Dedifferentiated amniotic fluid mesenchymal stem cell (primary cell): ENCODE results near the gene DOCK1.
A peak's percentile ranks its signal among the peaks of the same experiment; 100 is the strongest.

Experiments
- DNase-seq: peaks from one replicate; pipeline ENCODE4 v3.0.0-alpha.2; 2016; ENCODE audit errors: extremely low spot score

The DOCK1 gene

GRCh38 chr10:127036987-127037386 lies 131.8 kb downstream of the DOCK1 start:
- DNase-seq = no peak

DNA sequence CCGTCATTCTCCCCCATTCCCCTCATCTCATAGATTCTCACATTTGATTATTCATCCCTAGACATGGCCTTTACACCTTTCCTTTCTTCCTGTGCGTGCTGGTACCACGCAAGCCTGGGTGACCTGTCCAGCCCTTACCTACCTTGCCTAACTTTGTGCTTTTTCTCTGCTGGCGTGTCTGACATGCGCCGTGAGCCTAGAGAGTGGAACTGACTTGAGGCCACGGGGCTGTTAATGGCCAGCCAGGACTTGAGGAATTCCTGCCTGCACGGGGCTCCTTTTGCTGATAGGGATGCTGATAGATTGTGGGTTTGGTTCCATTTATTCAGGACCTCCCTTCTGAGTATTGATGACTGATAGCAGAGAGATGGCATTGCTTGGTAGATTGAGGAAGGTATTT lies 134.2 kb downstream of the DOCK1 start:
- DNase-seq = no peak

DNA sequence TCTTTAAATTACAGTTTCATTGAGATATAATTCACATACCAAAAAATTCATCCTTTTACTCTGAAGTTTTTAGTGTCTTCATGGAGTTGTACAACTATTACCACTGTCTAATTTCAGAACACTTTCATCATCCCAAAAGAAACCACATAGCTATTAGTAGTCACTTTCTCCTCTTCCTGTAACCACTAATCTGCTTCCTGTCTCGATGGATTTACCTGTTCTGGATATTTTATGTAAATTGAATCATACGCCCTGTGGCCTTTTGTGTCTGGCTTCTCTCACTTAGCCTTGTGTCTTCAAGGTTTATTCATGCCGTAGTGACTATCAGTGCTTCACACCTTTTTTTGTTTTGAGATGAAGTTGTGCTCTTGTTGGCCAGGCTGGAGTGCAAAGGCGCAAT lies 135.5 kb downstream of the DOCK1 start:
- DNase-seq = no peak

GRCh38 chr10:127041552-127041951 lies 136.3 kb downstream of the DOCK1 start:
- DNase-seq = peak; percentile 64

DNA sequence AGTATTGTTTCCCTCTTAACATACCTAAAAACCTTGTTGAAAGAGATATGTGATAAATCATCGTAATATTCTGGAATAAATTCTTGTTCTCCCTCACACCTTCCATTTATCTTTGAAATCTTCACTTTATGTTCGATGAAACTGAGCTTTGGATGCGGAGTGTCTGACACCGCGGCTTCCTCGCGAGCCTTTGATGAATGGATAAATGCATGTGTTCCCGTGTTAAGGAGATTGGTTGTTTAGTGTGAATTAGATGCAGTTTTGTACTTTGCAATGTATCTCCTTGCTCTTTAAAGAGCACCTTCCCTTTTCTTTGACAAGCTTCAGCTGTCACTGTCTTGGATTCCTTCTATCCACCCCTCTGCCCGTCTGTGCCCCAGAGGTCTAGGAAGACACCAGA lies 138.1 kb downstream of the DOCK1 start:
- DNase-seq = no peak

DNA sequence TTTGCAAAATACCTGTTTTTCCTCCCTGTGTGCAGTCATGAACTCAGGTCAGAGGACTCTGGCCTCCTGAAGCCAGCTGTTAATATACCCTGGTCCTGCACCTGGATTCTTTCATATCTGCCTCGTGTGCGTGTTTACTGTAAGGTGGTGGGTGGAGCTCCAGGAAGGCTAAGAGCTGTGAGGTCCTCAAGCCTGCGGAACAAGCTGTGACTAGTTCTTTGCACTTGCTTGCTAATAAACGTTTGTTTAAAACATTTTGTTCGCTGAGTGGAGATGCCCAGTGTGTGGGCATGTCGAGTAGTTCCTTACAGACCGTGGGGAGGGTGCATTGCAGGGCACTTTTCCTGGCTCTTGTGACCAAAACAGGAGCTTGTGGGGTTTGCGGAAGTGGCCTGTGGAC lies 139.0 kb downstream of the DOCK1 start:
- DNase-seq = no peak

DNA sequence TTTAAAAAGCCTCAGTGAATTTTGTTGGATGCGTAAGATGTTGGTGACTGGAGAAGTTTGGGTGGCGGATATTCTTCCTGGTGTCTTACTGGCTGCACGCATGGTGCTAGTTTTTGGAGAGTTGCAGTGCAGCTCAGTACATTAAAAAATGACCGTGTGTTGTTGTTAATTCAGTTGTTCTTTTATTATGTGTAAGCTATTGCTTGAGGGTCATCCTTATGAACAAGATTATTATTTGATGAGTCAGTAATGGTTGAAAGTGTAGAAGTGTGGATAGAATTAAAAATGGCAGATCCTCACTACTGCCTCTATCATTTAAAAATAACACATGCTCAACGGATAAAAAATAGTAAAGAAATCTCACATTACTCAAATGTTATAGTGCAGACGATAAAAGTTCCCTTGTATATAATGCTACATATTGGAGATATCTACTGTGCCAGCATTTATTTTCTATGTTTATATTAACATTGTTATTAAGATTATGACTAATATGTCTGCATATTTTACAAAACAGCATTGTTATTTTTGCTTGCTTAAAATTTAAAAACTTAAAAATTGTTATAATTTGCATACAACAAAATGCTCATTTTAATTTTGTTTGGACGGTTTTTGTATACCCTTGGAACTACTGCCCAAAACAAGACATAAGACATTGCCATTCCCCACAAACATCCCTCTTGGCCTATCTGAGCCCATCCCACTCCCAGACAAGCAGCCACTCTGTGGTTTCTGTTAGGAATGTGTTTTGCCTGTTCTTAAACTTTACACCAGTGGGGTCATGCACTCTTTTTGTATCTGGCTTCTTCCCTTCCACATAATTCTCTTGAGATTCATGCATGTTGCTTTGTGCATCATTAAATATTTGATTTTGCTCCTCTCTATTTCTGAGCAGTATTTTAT lies 142.0 kb downstream of the DOCK1 start:
- DNase-seq = no peak

DNA sequence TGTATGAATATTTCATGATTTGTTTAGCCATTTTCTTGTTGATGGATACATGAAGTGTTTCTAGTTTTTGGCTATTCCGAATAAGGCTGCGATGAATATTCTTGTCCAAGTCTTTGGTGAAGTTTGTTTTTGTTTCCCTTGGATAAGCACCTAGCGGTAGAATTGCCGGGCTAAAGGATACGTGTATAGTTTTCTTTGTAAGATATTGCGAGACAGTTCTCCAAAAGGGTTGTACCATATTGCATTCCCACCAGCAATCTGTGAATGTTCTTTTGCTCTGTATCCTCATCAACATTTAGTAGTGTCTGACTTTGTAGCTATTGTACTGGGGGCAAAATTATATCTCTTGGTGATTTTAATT lies 142.6 kb downstream of the DOCK1 start:
- no peak for DNase-seq

DNA sequence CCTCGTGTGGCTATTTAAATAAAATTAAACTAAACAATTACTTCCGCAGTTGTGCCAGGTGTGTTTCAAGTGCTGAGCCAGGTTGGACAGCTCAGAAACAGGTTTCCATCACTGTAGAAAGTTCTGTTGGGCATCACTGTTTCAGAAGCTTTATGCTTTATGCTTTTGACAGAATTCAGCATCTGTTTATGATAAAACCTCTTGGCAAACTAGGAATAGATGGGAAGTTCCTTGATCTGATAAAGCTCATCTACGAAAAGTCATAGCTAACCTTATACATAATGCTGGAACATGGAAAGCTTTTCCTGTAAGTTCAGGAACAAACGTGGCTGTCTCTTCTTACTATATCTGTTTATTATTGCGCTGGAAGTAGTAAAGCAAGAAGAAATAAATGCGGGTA lies 143.4 kb downstream of the DOCK1 start:
- DNase-seq = no peak

DNA sequence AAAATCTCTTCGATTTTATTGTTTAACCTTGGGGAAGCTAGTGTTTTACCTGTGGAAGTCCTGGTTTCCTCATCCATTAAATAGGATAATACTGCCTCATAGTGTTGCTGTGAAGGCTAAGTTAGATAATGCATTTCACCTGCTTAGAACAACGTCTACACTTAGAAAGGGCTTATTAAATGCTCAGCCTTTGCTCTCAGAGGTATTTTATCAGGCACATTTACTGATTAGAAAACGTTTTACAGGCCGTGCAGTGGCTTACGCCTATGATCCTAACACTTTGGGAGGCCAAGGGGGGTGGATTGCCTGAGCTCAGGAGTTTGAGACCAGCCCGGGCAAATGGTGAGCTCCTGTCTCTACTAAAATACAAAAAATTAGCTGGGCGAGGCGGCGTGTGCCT lies 146.8 kb downstream of the DOCK1 start:
- no peak for DNase-seq

DNA sequence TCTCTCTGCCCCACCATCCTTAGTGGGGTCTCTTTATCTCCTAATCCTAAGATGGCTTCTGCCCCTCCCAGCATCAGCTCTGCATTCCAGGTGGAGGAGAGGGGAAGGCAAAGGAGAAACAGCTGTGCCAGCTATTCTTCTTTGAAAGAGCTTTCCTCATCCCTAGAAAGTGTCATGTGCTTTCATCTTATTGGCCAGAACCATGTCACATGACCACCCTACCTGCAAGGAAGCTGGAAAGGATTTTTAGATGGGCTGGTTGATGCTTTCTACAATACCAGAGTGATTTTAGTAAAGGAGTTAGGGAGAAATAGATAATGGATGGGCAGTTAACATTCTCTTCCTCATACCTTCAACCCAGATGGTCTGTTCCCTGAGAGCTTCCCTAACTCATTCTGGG lies 150.0 kb downstream of the DOCK1 start:
- no peak for DNase-seq

- no peak for DNase-seq
Observed at GRCh38 chr10:127059314-127059713, 154.1 kb downstream of the DOCK1 start.

DNA sequence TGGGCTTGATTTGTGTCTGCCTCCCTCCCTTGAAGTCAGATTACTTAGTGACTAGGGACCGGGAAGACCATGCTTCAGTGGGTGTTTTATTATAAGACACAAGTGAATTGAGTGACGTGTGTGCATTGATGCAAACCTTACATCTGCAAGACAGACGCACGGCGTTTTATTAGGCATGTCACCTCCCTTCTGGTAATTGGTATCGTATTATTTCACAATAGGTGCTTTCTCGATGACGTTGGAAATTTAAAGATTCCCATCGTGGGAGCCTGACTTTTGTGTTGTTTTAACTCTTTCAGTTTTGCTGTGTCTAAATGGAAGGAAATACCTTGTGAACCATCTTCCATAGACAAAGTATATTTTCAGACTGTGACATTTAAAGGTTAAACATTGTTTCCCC lies 158.5 kb downstream of the DOCK1 start:
- DNase-seq = no peak

GRCh38 chr10:127064474-127064873 lies 159.2 kb downstream of the DOCK1 start:
- no peak for DNase-seq

- no peak for DNase-seq
Observed at GRCh38 chr10:127067542-127068194, 162.4 kb downstream of the DOCK1 start.

- DNase-seq = no peak
Observed at GRCh38 chr10:127068485-127068884, 163.3 kb downstream of the DOCK1 start.

DNA sequence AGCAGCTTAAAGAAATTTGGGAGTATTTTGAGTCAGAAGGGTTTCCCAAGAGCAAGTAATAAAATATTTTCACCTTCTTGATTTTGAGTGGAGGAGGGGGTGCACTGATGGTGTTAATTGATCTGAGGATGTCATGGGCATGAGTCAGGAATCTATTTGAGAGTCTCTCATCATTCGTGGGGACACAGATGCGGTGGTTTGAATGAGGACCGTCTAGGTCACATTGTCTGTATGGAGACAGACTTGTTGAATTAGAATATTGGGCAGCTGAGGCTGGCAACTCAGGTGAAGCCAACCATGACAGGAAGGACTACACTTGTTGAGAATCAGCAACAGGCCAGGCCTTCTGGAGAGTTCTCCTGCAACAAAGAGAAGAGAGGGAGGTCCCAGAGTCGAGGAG lies 164.2 kb downstream of the DOCK1 start:
- no peak for DNase-seq

DNA sequence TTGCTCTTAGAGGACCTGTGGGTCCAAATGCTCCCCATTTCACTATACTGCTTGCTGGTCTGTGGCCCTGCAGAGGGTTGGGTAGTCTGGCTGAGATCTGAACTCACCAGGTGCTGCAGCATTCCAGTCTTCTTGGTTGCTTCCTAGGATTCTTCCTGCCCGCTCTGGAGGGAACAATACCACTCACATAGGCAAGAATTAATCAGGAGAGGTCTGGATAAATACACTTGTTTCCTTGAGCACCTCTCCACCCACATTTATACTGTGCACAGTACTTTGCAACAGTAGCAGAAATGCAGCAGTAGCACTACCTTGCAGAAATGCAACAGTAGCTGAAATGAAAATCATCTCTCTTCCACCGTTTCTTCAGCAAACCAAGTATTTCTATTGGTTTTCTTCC lies 165.9 kb downstream of the DOCK1 start:
- DNase-seq = no peak

DNA sequence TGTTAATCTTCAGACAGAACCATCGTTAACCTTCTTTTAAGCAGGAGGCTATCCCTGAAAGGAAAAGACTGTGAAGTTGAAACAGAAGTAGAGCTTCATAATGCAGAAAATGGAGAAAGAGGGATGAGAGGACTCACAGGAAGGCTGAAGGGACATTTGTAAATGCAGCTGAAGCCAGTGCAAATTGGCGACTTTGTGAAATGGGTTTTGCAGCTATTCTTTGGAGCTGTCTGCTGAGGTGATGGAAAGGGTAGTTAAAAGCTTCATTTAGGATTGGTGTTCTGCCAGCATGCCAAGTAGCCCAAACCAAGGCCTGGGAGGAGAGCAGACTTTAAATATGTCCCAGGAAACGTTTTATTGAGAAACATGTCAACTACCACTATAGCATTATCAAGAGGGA lies 168.4 kb downstream of the DOCK1 start:
- no peak for DNase-seq

DNA sequence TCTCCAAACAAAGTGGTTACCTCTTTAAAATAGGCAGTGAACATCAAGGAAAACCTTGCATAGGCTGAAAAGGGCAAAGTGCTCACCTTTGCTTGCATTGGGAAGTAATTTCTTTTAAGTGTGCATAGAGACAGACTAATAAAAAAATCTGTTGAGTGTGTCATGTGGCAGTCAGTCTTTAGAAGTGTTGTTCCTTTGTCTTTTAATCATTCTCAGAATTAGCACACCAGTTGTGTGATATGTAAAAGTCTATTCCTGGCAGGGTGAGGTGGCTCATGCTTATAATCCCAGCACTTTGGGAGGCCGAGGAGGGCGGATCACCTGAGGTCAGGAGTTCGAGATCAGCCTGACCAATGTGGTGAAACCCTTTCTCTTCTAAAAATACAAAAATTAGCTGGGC lies 174.2 kb downstream of the DOCK1 start:
- DNase-seq = no peak

- no peak for DNase-seq
Observed at GRCh38 chr10:127080317-127080716, 175.1 kb downstream of the DOCK1 start.

DNA sequence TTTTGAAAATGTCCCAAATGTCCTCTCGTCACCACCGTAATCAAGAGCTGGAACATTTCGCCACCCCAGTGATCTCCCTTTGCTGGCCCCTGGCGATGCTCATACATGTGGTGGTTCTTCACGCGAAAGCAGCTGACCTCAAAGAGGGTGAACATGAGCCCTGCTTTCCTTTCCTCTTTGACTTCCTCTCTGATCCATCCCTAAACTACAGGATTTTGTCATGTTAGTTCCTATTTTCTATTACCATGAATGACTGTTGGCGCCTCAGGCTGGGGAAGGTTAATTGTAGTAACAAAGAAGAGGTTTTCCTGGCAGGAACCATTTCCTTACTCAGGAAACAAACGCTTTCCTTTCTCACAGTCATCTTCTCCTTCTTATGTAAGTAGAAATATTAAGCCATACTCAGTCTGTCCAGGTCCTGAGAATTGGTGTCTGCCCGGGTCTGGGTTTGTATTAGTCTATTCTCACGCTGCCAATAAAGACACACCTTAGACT lies 176.7 kb downstream of the DOCK1 start:
- DNase-seq = no peak

GRCh38 chr10:127082651-127083050 lies 177.4 kb downstream of the DOCK1 start:
- no peak for DNase-seq
